ENCODE data around the gene SLC25A22.

The SLC25A22 gene

DNA sequence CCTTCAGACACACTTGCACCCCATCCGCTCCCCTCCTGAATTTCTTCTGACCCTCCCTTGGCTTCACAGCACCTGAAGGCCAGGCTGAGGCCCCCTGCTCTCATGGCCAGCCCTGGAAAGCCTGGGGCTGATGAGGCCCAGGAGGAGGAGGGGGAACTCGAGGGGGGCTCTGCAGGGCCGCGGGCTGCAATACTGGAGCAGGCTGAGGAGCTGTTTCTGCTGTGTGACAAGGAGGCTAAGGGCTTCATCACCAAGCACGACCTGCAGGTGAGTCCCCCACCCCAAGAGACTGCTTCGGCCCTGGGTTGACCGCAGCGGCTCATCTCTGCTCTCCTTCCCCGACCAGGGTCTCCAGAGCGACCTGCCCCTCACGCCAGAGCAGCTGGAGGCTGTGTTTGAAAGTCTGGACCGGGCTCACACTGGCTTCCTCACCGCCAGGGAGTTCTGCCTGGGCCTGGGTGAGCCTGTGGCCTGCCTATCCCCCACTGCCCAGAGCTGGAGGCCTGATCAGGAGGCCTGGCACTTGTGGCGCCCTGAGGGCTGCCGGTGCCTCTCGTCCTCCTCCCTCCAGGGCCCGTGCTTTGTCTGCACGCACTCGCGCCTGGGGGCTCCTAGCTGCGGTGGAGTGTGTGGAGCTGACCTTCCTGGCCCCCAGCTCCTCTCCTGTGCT is 30.6 kb upstream of the SLC25A22 start:
- Histone ChIP-seq H3K9me3 (ENCODE audit: severe bottlenecking) (no peaks in the 10 kb centered on the region), H3K36me3 (peaks cover 20% of the 10 kb centered on the region), H3K27me3 (ENCODE audit: insufficient read depth, low read depth, severe bottlenecking) (no peaks in the 10 kb centered on the region), H3K27ac (peak overlapping the region; percentile 97), H3K4me3 (ENCODE audit: low read depth, low read length) (peak overlapping the region; percentile 61)
- peak; percentile 74 for DNase-seq
- TF ChIP-seq, protein P1, sequence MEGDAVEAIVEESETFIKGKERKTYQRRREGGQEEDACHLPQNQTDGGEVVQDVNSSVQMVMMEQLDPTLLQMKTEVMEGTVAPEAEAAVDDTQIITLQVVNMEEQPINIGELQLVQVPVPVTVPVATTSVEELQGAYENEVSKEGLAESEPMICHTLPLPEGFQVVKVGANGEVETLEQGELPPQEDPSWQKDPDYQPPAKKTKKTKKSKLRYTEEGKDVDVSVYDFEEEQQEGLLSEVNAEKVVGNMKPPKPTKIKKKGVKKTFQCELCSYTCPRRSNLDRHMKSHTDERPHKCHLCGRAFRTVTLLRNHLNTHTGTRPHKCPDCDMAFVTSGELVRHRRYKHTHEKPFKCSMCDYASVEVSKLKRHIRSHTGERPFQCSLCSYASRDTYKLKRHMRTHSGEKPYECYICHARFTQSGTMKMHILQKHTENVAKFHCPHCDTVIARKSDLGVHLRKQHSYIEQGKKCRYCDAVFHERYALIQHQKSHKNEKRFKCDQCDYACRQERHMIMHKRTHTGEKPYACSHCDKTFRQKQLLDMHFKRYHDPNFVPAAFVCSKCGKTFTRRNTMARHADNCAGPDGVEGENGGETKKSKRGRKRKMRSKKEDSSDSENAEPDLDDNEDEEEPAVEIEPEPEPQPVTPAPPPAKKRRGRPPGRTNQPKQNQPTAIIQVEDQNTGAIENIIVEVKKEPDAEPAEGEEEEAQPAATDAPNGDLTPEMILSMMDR (IDR thresholded peaks at IDR 0.05; ENCODE audit: low read depth, low read length) = no peak

DNA sequence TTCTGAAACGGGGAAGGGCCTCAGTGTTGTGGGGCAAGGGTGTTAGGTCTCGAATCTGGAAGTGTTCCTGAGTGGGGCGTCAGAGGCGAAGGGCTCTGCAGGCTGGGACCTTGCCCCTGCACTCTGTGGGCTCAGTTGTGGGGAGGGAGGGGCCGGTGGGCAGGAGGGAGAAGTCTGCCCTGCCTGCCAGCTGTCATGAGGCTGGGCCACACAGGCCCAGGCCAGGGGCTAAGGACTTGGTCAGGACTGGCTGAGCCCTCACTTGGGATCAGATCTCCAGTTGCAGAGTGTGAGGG is 29.8 kb upstream of the SLC25A22 start, which contains the start of gene CRACR2B:
Gene CRACR2B, plus strand, starts transcription at position 23 of the 296 bp plus-strand sequence. CDS start 689 bp downstream, outside the sequence.
- TF ChIP-seq, protein P1 (IDR thresholded peaks at IDR 0.05; ENCODE audit: low read depth, low read length) = no peak

DNA sequence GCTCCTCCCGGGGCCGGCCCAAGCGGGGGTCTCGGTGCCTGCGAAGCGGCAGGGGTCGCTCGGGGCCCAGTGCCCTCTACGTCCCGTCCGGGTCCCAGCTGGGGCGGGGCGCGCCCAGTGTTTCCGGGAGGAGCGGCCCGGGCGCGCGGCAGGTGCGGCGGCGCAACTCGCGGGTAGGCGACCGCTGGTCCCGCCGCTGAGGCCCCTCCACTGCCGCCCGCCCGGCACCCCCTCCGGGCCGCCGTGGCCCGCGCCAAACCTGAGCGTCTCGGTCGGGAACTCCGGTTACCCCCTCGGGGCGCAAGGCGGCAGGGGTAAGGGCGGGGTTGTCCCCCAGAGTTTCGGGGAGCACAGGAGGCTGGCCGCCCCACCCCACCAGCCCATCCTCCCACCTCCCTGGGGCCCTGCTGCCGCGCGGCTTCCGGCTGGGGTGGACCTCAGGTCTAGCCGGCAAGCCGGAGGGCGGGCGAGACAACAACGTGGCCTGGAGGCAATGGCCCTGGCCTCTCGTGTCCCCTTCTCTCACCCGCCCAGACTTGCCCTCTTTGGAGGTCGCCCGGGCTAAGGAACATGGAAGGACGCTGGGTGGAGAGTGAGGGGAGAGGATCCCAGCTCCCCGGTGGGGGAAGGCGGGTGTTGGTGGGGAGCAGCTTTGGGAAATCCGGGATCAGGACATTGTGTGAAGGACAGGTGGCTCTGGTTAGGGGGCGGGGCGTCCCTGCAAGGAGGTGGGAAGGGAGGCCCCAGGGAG is 29.2 kb upstream of the SLC25A22 start:
- H3K27me3 ChIP-seq (ENCODE audit: insufficient read depth, low read depth, severe bottlenecking) = no peaks in the 10 kb centered on the region
- H3K27ac ChIP-seq = peak overlapping the region; percentile 97
- peaks cover 23% of the 10 kb centered on the region for H3K36me3 ChIP-seq
- peak overlapping the region; percentile 61 for H3K4me3 ChIP-seq (ENCODE audit: low read depth, low read length)
- TF ChIP-seq, protein P1 (IDR thresholded peaks at IDR 0.05; ENCODE audit: low read depth, low read length) = 0 out of 2 replicates have a peak, but pooled peaks have one; percentile 11
- no peaks in the 10 kb centered on the region for H3K9me3 ChIP-seq (ENCODE audit: severe bottlenecking)
- DNase-seq = peak; percentile 94

More for the DNA sequence above, 29.8 kb upstream of the SLC25A22 start, which contains the start of gene CRACR2B:
- Histone ChIP-seq H3K9me3 (ENCODE audit: severe bottlenecking) (no peaks in the 10 kb centered on the region), H3K27ac (peak within 1 kb of the TSS; percentile 97), H3K4me3 (ENCODE audit: low read depth, low read length) (peak within 1 kb of the TSS; percentile 61), H3K36me3 (peaks cover 21% of the 10 kb centered on the region), H3K27me3 (ENCODE audit: insufficient read depth, low read depth, severe bottlenecking) (no peaks in the 10 kb centered on the region)
- no peak for DNase-seq

DNA sequence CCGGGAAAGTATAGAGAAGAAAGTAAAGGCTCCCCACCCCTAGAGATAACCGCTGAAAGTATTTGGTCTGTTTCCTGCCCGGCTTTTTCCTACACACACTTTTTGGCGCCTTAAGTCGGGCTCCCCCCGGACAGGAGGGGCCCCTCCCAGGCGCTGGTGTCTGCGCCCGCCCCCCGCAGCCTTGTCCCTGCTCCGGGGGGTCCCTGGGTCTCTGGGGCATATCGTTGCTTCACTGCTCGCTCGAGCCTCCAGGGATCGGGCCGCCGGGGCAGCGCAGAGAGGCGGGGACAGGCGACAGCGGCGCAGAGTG is 28.7 kb upstream of the SLC25A22 start:
- H3K4me3 ChIP-seq (ENCODE audit: low read depth, low read length) = peak overlapping the region; percentile 61
- TF ChIP-seq, protein P1 (IDR thresholded peaks at IDR 0.05; ENCODE audit: low read depth, low read length) = no peak
- H3K9me3 ChIP-seq (ENCODE audit: severe bottlenecking) = no peaks in the 10 kb centered on the region
- H3K36me3 ChIP-seq = peaks cover 29% of the 10 kb centered on the region
- no peaks in the 10 kb centered on the region for H3K27me3 ChIP-seq (ENCODE audit: insufficient read depth, low read depth, severe bottlenecking)
- no peak for DNase-seq
- H3K27ac ChIP-seq = peak overlapping the region; percentile 97

DNA sequence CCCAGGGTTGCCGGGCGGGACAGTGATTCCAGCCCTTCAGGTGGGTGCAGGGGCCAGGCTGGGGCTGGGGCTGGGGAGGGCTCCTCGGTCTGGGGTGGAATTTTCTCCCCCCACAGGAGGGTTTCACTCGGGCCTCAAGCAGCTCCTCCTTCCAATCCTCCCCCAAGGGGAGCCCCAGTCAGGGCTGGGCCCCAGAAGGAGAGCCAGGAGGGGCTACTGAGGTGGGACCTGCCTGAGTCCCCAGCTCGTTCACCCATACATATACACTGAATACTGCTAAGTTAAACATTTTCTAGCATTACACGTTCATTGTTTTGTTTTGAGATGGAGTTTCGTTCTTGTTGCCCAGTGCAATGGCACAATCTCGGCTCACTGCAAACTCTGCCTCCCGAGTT is 28.1 kb upstream of the SLC25A22 start:
- TF ChIP-seq, protein P1 (IDR thresholded peaks at IDR 0.05; ENCODE audit: low read depth, low read length) = no peak
- no peaks in the 10 kb centered on the region for H3K9me3 ChIP-seq (ENCODE audit: severe bottlenecking)
- H3K27me3 ChIP-seq (ENCODE audit: insufficient read depth, low read depth, severe bottlenecking) = no peaks in the 10 kb centered on the region
- DNase-seq = no peak
- peak overlapping the region; percentile 61 for H3K4me3 ChIP-seq (ENCODE audit: low read depth, low read length)
- peak overlapping the region; percentile 97 for H3K27ac ChIP-seq
- peaks cover 34% of the 10 kb centered on the region for H3K36me3 ChIP-seq
